Posterior vena cava (tissue), 2 donors: ENCODE measurements around the gene ABHD18. TPM values are rescaled to one million over a fixed set of nuclear protein-coding genes. Genes with fewer than 3 reads are reported as not detected.
"Not testable (repeated sequence)": the region's sequence is repeated elsewhere in the genome, so short reads cannot be mapped to it uniquely, and the experiment has no call there.

Experiments
- DNase-seq: peaks from one replicate; pipeline ENCODE4 v3.0.0-alpha.2; 2020; ENCODE audit warnings: low spot score
- intact Hi-C, 2 donors: fragments of 100-400 bp; cut with DNase I; formaldehyde crosslinking; loops; one replicate each; pipeline versions ENCODE4 v1.14.1 to v1.14.2; 2022 to 2023
- long read RNA-seq, 2 donors: library from polyadenylated mRNA; unstranded; transcript quantifications; one replicate each; pipeline ENCODE4 v2.0.0, GENCODE V29; 2020 to 2021
- total RNA-seq, 2 donors: library from RNA; stranded (reverse); fragmentation: NEBNext Ultra II Directional; extraction: Animal tissue kit (Norgen Biotek cat#: 25700); gene quantifications; one replicate each; pipeline ENCODE4 v1.2.1, GENCODE V29; 2021
- donor health status: DM: yes; HTN: yes; CAD: no.
- donor health status: DM: yes; HTN: yes; CAD: no.

Gene ABHD18
- 10 to 100 TPM in 1 of 2 donors, 1 to 10 TPM in 1; 8.0 to 10.8 TPM for total RNA-seq
- long read RNA-seq, donor 1, partial matches to known transcripts, result 3 of 4 reads
- long read RNA-seq, donor 1, other reads (novel, unspliced or antisense), result 1 of 4 reads
- long read RNA-seq, donor 2, full-length matches to known transcripts, result 1 of 12 reads
- long read RNA-seq, donor 2, partial matches to known transcripts, result 4 of 12 reads
- long read RNA-seq, donor 2, other reads (novel, unspliced or antisense), result 7 of 12 reads

DNA sequence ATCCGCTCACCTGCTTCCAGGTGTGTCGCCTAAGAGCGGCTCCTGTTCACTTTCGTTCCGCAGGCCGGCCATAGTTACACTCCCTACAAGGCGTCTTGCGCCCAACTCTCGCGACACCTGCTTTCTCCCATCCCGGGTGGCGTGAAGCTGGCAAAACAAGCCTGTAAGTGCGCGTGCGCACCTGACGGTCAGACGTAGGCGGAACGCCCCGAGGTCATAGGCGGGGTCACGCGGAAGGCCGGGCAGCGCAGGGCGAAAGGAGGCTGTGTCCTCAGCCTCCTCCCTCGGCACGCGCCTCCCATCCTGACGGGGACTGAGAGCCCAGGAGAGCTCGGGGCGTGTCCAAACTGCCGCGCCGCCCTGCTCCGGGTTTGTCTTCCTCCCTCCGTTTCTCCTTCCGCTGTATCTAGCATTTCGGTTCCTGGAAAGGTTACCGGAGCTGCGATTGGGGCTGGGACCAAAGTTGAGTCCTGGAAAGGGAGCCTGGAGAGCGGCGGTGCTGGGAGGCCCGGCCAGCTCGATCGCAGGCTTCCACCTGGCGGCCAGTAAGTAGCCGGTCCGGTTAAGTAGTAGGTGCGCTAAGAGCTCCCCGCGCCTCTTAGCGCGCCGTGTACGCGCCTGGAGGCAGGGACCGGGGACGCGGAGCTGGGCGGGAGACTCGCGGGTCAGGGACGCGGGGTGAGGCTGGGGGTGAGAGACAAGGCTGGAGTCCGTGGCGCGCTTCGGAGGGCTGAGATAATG lies at the start of gene ABHD18, which contains the start of gene MFSD8:
ABHD18 (plus strand) TSS at position 345 of the 741 bp plus-strand sequence. CDS start 17,550 bp downstream, outside the sequence.
MFSD8 (minus strand) TSS at position 112 of the 741 bp plus-strand sequence; CDS start at position 72, 40 bp downstream.
- intact Hi-C loops, result no loop called here
- DNase-seq, result peak; percentile 100

DNA sequence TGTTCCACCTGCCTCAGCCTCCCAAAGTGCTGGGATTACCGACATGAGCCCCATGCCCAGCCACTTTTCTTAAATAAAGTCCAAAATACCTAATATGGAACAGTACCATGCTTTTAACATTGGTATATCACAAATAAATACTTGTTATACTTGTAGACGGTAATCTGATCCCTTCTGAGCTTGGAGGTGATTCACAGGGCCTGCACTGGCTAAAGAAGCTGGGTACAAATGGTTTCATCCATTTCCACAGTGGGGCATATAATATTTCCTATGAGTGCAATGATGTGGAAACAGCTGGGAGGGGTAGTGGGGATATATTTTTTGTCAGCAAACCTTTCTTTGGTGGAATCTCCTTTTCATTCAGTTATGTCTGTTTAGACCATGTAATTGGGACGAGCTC lies 48.7 kb upstream of the ABHD18 start:
- DNase-seq, result no peak
- intact Hi-C loops, result no loop called here

DNA sequence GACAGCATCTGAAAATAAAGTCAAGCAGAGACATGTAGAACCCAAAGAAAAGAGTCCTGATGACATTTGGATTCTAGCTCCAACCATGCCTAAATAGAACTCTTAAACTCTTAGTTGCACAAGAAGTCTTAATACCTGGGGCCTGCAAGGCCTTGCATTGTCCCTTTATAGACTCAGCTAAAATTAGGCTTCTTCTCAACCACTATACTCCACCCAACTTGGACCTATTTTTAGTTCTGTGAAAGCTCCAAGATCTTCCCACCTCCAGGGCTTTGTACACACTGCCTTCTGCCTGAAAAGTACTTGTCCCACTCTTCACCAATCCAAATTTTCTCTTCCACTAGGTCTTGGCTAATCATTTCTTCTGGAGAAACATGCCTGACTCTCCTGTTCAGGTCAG lies 48.1 kb upstream of the ABHD18 start:
- no peak for DNase-seq
- intact Hi-C loops, result no loop called here

DNA sequence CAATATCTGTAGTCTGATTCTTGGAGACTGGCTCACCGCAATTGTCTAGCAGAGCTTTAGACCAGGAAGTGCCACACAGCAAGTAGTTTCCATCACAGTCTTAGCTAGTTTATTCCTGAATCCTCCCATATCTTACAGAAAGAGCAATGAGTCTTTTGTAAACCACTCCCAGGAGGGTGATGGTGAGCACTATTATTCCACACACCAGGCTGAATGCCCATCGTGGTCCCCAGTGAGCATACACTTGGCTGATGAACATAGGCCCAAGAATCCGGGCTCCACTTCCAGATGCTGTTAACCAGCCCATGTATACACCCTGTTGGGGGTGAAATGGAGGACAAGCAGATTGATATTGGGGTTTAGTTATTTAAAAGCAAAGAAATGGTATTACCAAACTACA lies 44.7 kb upstream of the ABHD18 start:
- DNase-seq, result no peak
- intact Hi-C loops, result no loop called here

DNA sequence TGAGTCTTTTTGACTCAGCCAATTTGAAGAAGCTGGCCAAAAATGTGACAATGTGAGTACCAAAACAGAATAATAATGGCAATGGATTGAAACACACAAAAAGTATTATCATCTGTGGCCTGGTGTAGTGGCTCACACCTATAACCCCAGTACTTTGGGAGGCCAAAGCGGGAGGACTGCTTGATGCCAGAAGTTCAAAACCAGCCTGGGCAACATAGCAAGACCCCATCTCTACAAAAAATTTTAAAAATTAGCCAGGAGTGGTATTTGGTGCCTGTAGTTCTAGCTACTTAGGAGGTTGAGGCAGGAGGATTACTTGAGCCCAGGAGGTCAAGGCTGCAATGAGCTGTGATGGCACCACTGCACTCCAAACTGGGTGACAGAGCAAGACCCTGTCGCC lies 43.0 kb upstream of the ABHD18 start:
- DNase-seq, result no peak
- intact Hi-C loops, result no loop called here

DNA sequence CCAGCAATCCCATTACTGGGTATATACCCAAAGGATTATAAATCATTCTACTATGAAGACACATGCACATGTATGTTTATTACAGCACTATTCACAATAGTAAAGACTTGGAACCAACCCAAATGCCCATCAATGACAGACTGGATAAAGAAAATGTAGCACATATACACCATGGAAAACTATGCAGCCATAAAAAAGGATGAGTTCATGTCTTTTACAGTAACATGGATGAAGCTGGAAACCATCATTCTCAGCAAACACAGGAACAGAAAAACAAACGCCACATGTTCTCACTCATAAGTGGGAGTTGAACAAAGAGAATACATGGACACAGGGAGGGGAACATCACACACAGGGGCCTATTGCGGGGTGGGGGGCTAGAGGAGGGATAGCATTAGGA lies 39.5 kb upstream of the ABHD18 start:
- intact Hi-C loops, DNase-seq: not testable (repeated sequence)

DNA sequence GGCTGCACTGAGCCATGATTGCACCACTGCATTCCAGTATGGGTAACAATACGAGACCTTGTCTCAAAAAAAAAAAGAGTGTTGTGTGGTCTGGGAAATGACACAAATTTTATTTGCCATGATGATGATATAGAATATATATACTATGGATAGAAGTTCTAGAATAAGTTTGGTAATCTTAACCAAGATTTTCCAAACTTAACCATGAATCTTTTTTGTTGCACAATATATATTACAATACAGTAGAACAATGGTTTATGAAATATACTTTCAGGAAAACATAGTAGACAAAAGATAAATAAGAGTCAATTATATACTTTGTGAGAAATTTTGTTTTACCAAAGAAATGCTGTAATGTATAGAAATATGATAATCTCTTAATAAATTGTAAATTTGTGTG lies 35.0 kb upstream of the ABHD18 start:
- intact Hi-C loops, result no loop called here

DNA sequence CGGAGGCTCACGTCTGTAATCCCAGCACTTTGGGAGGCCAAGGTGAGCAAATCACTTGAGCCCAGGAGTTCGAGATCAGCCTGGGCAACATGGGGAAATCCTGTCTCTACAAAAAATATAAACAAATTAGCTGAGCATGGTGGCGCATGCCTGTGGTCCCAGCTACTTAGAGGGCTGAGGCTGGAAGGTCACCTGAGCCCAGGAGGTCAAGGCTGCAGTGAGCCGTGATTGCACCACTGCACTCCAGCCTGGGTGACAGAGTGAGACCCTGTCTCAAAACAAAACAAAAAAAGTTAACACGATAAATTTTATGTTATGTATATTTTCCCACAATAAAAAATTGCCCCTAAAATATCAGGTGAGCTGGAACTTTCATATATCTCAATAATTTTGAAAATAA lies 33.4 kb upstream of the ABHD18 start:
- intact Hi-C loops, DNase-seq: not testable (repeated sequence)

More for the DNA sequence above, 35.0 kb upstream of the ABHD18 start:
- no peak for DNase-seq

DNA sequence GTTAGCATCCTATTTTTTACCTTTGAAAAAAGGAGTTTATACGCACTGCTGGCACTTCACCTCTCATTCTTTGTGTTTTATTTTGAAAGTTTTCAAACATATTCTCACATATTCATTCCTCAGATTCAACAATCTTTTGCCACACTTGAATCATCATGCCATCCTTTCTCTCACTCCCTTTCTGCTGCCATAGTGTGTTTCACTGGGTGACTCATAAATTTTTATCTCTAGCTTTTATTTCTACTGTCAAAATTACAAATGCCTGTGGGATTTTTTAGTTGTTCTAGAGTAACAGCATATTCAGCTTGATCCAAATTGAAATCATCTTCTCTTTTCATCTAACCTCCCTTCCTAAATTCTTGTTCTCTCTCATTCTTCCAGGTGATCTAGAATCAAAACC lies 28.2 kb upstream of the ABHD18 start:
- intact Hi-C loops, result no loop called here
- DNase-seq, result no peak

DNA sequence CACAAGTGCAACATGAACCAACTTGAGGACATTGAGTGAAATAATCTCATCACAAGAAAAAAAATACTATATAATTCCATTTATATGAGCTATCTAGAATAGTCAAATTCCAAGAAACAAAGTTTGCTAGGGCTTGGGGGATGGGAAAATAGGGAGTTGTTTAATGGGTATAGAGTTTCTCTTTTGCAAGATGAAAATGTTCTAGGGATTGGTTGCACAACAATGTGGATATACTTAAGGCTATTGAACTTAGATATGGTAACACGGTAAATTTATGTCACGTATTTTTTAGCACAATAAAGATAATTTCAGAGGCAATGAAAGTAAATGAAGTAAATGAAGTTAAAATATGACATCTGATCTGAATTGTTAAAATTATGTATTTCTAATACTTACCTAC lies 8.1 kb upstream of the ABHD18 start:
- intact Hi-C loops, result no loop called here
- no peak for DNase-seq

DNA sequence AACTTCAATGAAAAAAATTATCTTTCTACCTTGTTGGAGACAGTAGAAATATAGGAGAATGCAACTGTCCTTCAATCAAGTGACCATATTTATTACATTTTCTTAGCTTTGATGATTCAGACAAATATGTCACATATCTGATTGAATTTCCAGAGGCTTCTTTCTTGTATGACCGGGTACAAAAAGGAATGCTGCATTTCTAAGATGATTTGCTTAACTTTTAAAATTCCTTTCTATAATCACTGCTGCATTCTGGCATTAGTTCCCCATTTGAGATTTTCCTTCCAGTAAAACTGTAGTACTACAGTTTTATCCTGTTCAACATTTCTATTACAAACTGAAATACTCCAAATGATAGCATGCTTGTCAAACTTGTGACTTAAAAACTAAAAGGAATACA lies 5.4 kb upstream of the ABHD18 start:
- DNase-seq, result no peak
- intact Hi-C loops, result no loop called here

DNA sequence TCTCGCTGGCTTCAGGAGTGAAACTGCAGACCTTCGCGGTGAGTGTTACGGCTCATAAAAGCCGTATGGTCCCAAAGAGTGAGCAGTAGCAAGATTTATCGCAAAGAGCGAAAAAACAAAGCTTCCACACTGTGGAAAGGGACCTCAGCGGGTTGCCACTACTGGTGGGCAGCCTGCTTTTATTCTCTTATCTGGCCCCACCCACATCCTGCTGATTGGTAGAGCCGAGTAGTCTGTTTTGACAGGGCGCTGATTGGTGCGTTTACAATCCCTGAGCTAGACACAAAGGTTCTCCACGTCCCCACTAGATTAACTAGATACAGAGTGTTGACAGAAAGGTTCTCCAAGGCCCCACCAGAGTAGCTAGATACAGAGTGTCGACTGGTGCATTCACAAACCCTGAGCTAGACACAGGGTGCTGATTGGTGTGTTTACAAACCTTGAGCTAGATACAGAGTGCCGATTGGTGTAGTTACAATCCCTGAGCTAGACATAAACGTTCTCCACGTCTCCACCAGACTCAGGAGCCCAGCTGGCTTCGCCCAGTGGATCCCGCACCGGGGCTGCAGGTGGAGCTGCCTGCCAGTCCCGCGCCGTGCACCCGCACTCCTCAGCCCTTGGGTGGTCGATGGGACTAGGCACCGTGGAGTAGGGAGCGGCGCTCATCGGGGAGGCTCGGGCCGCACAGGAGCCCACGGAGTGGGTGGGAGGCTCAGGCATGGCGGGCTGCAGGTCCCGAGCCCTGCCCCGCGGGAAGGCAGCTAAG lies 1.4 kb upstream of the ABHD18 start:
- DNase-seq, intact Hi-C loops: not testable (repeated sequence)

DNA sequence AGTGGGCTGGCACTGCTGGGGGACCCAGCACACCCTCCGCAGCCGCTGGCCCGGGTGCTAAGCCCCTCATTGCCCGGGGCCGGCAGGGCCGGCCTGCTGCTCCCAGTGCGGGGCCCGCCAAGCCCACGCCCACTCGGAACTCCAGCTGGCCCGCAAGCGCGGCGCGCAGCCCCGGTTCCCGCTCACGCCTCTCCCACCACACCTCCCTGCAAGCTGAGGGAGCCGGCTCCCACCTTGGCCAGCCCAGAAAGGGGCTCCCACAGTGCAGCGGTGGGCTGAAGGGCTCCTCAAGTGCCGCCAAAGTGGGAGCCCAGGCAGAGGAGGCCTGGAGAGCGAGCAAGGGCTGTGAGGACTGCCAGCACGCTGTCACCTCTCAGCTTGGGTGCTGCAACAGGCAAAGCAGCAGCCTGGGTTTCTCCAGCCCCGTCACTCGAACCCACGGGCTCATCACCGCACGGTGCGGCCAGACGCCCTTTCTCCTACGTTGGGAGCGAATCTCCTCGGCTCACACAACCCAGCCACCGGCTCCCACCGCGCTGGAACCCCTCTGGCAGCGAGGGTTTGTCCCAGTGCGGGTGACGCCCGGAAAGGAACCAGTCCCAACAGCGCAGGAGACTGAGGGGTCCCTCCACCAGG lies 662 bp upstream of the ABHD18 start:
- intact Hi-C loops, result not testable (repeated sequence)
- peak; percentile 80 for DNase-seq

DNA sequence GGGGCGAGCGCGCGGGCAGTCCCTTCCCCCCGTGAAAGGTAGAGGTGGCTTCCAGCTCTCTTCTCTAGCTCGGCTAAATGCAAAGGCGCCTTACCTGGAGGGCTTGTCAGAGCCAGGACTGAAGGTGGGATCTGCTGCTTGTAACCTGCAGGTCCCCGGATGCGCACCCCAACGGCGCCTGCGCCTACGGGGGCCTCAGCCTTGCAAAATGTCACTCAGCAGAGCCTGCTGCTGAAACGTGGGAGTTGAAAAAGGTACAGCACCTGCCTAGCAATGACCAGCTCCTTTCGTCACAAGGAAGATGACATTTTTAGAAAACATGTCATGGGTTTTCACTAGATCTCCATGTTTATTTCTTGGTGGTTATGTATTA lies 583 bp downstream of the ABHD18 start:
- DNase-seq, result no peak
- intact Hi-C loops, result no loop called here

DNA sequence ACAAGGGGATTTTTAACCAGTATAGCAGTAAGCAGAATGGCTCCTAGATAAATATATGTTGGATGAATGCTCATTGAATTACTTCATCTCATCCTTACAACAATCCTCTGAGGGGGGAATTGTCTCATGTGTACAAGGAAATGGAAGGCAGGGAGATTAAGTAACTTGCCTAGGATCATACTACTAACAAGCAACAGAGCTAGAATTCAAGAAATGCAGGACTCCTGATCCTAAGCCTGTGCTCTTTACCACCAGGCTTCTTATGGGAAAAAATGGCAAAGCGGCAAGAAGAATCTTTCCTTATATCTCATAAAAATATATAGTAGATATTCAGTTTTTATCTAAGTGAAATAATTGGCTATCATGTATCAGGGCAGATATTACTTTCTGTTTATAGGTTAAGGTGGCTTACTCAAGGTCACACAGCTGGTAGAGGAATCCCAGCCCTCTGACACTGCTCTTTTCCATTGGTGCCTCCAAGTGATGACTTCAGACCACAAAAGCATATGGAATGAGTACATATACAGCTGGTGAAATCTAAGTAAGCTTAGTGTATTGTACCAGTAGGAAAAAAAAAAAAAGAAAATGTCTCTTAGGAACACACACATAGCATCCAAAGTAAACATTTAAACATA lies 2.1 kb downstream of the ABHD18 start:
- intact Hi-C loops, result no loop called here
- no peak for DNase-seq

DNA sequence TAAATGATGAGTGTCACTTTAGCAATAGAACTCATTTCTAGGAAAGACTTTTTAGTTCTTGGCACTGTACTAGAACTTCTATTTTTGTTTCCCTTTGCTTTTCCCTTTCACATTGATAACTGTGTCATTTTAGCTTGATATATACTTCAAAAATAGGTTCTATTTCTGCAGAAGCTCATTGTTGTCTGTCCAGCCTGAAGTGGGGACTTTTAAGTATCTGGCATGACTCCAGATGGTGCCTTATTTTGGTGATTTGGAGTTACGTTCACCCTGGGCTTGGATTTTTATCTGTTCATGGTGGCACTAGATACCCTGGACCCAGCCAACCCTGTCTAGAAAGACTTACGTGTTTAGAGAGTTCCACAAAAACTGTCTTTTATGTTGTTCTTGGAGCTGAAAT lies 3.4 kb downstream of the ABHD18 start:
- DNase-seq, result no peak
- intact Hi-C loops, result no loop called here

DNA sequence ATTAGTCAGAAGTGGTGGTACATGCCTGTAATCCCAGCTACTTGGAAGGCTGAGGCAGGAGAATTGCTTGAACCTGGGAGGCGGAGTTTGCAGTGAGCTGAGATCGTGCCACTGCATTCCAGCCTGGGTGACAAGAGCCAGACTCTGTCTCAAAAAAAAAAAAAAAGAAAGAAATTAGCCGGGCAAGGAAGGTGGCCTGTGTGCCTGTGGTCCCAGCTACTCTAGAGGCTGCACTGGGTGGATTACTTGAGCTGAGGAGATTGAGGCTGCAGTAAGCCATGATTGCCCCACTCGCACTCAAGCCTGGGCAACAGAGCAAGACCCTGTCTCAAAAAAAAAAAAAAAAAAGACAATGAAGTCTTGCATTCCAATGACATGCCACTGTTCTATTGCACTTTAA lies 5.7 kb downstream of the ABHD18 start:
- DNase-seq, intact Hi-C loops: not testable (repeated sequence)

DNA sequence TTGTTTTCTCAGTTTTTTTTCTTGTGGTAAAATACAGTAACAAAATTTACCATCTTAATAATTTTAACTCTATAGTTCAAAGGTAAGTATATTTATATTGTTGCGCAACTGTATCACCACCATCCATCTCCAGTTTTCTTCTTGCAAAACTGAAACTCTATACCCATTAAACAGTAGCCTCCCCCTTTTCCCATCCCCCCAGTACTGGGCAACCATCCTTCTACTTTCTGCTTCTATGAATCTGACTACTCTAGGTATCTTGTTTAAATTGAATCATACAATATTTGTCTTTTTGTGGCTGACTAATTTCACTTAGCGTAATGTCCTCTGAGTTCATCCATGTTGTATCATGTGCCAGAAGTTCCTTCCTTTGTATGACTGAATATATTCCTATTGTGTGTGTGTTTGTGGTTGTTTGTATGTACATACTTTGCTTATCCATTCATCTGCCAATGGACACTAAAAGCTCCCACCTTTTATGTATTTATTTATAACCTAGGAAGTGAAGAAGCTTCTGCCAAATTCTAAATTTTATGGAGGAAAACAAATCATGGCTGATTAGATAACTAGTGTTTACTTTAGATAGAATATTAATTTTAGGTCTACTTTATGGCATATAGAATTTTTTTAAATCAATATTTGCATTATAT lies 10.0 kb downstream of the ABHD18 start:
- intact Hi-C loops, result loop anchor here in 1 of 2 donors (5.0 kb wide), 1 partner anchor 253 kb away; no protein-coding TSS in a partner anchor
- DNase-seq, result no peak

DNA sequence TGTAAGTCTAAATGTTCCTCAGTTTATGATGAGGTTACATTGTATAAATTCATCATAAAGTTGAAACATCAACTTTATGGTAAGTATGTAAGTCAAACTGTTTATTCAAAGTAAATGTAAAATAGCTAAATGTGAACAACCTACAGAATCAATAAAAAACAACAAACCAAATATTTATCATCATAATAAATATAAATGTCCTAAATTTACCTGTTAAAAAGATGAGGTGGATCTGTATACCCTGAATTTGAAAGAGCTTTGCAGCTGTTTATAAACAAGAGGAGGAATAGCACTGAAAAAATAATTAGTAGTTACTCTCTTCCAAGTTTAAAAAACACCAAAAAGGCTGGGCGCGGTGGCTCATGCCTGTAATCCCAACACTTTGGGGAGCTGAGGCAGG lies 13.7 kb downstream of the ABHD18 start:
- intact Hi-C loops, result loop anchor here in 1 of 2 donors (5.0 kb wide), 1 partner anchor 257 kb away; no protein-coding TSS in a partner anchor
- no peak for DNase-seq
